ENCODE data around the gene EED. TPM values are rescaled to one million over a fixed set of nuclear protein-coding genes. Genes with fewer than 3 reads are reported as not detected.

EED gene
- total RNA-seq (49.7 TPM), polyA plus RNA-seq (13.8 TPM)

GRCh38 chr11:86244522-86245368 is at the start of gene EED:
Gene EED, plus strand, starts transcription at chr11:86244753. Its CDS starts 477 bp downstream, at chr11:86245230.
- 1% methylated on average over 64 of the region's 64 CpGs for WGBS

GRCh38 chr11:86194998-86195397 is 49.6 kb upstream of the EED start:
- no peak for DNase-seq (ENCODE audit: extremely low spot score)
- H3K27ac ChIP-seq (ENCODE audit: low read depth) = no peak overlapping the region
- no peak overlapping the region for H3K4me3 ChIP-seq (ENCODE audit: low read depth, low read length)
- H3K4me1 ChIP-seq (ENCODE audit: insufficient read depth) = no peaks in the 10 kb centered on the region
- WGBS = 95% methylated on average over 18 of the region's 18 CpGs
- H3K36me3 ChIP-seq (ENCODE audit: insufficient read depth) = no peaks in the 10 kb centered on the region

More at GRCh38 chr11:86244522-86245368, at the start of gene EED:
- H3K27ac ChIP-seq (ENCODE audit: low read depth) = peak within 1 kb of the TSS; percentile 94
- H3K4me3 ChIP-seq (ENCODE audit: low read depth, low read length) = peak within 1 kb of the TSS; percentile 88
- DNase-seq (ENCODE audit: extremely low spot score) = peak; percentile 91
- H3K36me3 ChIP-seq (ENCODE audit: insufficient read depth) = no peaks in the 10 kb centered on the region
- peaks cover 1% of the 10 kb centered on the region for H3K4me1 ChIP-seq (ENCODE audit: insufficient read depth)

- Histone ChIP-seq H3K4me3 (ENCODE audit: low read depth, low read length) (no peak overlapping the region), H3K4me1 (ENCODE audit: insufficient read depth) (no peaks in the 10 kb centered on the region), H3K36me3 (ENCODE audit: insufficient read depth) (no peaks in the 10 kb centered on the region), H3K27ac (ENCODE audit: low read depth) (no peak overlapping the region)
- DNase-seq (ENCODE audit: extremely low spot score) = no peak
- 63% methylated on average over 6 of the region's 6 CpGs for WGBS
Observed at GRCh38 chr11:86196085-86196696, 48.4 kb upstream of the EED start.

GRCh38 chr11:86196913-86197312 is 47.6 kb upstream of the EED start:
- H3K36me3 ChIP-seq (ENCODE audit: insufficient read depth) = no peaks in the 10 kb centered on the region
- no peak for DNase-seq (ENCODE audit: extremely low spot score)
- no peaks in the 10 kb centered on the region for H3K4me1 ChIP-seq (ENCODE audit: insufficient read depth)
- H3K27ac ChIP-seq (ENCODE audit: low read depth) = no peak overlapping the region
- 70% methylated on average over 3 of the region's 3 CpGs for WGBS
- H3K4me3 ChIP-seq (ENCODE audit: low read depth, low read length) = no peak overlapping the region

GRCh38 chr11:86197448-86197847 is 47.1 kb upstream of the EED start:
- H3K4me3 ChIP-seq (ENCODE audit: low read depth, low read length) = no peak overlapping the region
- H3K27ac ChIP-seq (ENCODE audit: low read depth) = no peak overlapping the region
- no peak for DNase-seq (ENCODE audit: extremely low spot score)
- H3K4me1 ChIP-seq (ENCODE audit: insufficient read depth) = no peaks in the 10 kb centered on the region
- no peaks in the 10 kb centered on the region for H3K36me3 ChIP-seq (ENCODE audit: insufficient read depth)

GRCh38 chr11:86198139-86198538 is 46.4 kb upstream of the EED start:
- H3K4me1 ChIP-seq (ENCODE audit: insufficient read depth) = no peaks in the 10 kb centered on the region
- H3K27ac ChIP-seq (ENCODE audit: low read depth) = no peak overlapping the region
- H3K4me3 ChIP-seq (ENCODE audit: low read depth, low read length) = no peak overlapping the region
- no peaks in the 10 kb centered on the region for H3K36me3 ChIP-seq (ENCODE audit: insufficient read depth)
- no peak for DNase-seq (ENCODE audit: extremely low spot score)

- no peak overlapping the region for H3K27ac ChIP-seq (ENCODE audit: low read depth)
- H3K4me1 ChIP-seq (ENCODE audit: insufficient read depth) = no peaks in the 10 kb centered on the region
- DNase-seq (ENCODE audit: extremely low spot score) = no peak
- WGBS = 96% methylated on average over 1 of the region's 1 CpG
- H3K36me3 ChIP-seq (ENCODE audit: insufficient read depth) = no peaks in the 10 kb centered on the region
- H3K4me3 ChIP-seq (ENCODE audit: low read depth, low read length) = no peak overlapping the region
Observed at GRCh38 chr11:86199354-86199753, 45.2 kb upstream of the EED start.

GRCh38 chr11:86201371-86201884 is 43.1 kb upstream of the EED start:
- Histone ChIP-seq H3K27ac (ENCODE audit: low read depth) (no peak overlapping the region), H3K36me3 (ENCODE audit: insufficient read depth) (no peaks in the 10 kb centered on the region), H3K4me1 (ENCODE audit: insufficient read depth) (no peaks in the 10 kb centered on the region), H3K4me3 (ENCODE audit: low read depth, low read length) (no peak overlapping the region)
- DNase-seq (ENCODE audit: extremely low spot score) = no peak

GRCh38 chr11:86202013-86202336 is 42.6 kb upstream of the EED start:
- Histone ChIP-seq H3K4me3 (ENCODE audit: low read depth, low read length) (peak overlapping the region; percentile 42), H3K36me3 (ENCODE audit: insufficient read depth) (no peaks in the 10 kb centered on the region), H3K4me1 (ENCODE audit: insufficient read depth) (no peaks in the 10 kb centered on the region), H3K27ac (ENCODE audit: low read depth) (no peak overlapping the region)
- DNase-seq (ENCODE audit: extremely low spot score) = no peak

GRCh38 chr11:86204356-86204755 is 40.2 kb upstream of the EED start:
- H3K36me3 ChIP-seq (ENCODE audit: insufficient read depth) = no peaks in the 10 kb centered on the region
- no peak overlapping the region for H3K27ac ChIP-seq (ENCODE audit: low read depth)
- WGBS = 97% methylated on average over 1 of the region's 1 CpG

GRCh38 chr11:86205421-86206336 is 38.9 kb upstream of the EED start:
- Histone ChIP-seq H3K4me1 (ENCODE audit: insufficient read depth) (no peaks in the 10 kb centered on the region), H3K36me3 (ENCODE audit: insufficient read depth) (no peaks in the 10 kb centered on the region), H3K27ac (ENCODE audit: low read depth) (no peak overlapping the region), H3K4me3 (ENCODE audit: low read depth, low read length) (no peak overlapping the region)
- DNase-seq (ENCODE audit: extremely low spot score) = no peak
- 86% methylated on average over 11 of the region's 11 CpGs for WGBS

More at GRCh38 chr11:86204356-86204755, 40.2 kb upstream of the EED start:
- Histone ChIP-seq H3K4me3 (ENCODE audit: low read depth, low read length) (no peak overlapping the region), H3K4me1 (ENCODE audit: insufficient read depth) (no peaks in the 10 kb centered on the region)
- DNase-seq (ENCODE audit: extremely low spot score) = no peak

GRCh38 chr11:86206337-86206695 is 38.2 kb upstream of the EED start:
- H3K4me3 ChIP-seq (ENCODE audit: low read depth, low read length) = no peak overlapping the region
- no peaks in the 10 kb centered on the region for H3K36me3 ChIP-seq (ENCODE audit: insufficient read depth)
- H3K27ac ChIP-seq (ENCODE audit: low read depth) = no peak overlapping the region
- no peak for DNase-seq (ENCODE audit: extremely low spot score)
- H3K4me1 ChIP-seq (ENCODE audit: insufficient read depth) = no peaks in the 10 kb centered on the region
- 45% methylated on average over 2 of the region's 2 CpGs for WGBS

- H3K4me1 ChIP-seq (ENCODE audit: insufficient read depth) = no peaks in the 10 kb centered on the region
- 96% methylated on average over 2 of the region's 2 CpGs for WGBS
- H3K4me3 ChIP-seq (ENCODE audit: low read depth, low read length) = no peak overlapping the region
- no peak overlapping the region for H3K27ac ChIP-seq (ENCODE audit: low read depth)
- no peak for DNase-seq (ENCODE audit: extremely low spot score)
- H3K36me3 ChIP-seq (ENCODE audit: insufficient read depth) = no peaks in the 10 kb centered on the region
Observed at GRCh38 chr11:86207413-86207812, 37.1 kb upstream of the EED start.
